Measurements from ENCODE around the gene BMP8A. TPM values are rescaled to one million over a fixed set of nuclear protein-coding genes. Genes with fewer than 3 reads are reported as not detected.
"Not testable (repeated sequence)": the region's sequence is repeated elsewhere in the genome, so short reads cannot be mapped to it uniquely, and the experiment has no call there.

BMP8A gene
- total RNA-seq, 1 experiment from 2014 or later, result 0.54 TPM

DNA sequence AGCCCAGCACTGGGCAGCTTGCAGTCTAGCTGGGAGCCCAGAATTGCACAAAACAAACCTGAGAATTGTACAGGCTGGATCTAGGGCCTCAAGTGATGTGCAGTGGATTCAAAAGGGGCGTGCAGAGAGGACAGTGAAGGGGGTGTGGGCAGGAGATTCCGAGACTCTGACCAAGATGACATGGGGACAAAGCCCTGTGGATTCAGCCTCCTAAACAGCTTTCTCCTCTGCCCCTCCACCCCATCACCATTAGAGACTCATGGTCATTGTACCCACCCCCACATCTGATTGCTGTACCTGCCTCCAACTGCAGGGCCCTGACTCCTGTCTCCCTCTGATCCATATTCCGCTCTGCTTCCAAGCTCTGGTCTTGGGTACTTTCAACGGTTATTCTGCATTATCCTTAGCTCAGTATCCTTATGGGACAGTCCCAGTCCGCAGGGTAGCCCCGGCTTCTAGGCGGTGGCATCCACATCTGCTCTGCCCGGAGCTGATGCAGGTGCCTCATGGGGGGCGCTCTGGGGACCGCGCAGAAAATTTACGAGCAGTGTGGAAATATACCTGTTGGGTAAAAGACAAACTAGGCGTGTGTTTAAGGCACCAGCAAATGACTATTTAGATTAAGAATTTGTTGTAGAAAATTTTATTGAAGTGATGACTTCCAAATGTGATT lies 1.7 kb upstream of the BMP8A start:
- CTCF ChIA-PET, result interaction anchor here (0.5 kb wide), 1 partner anchor 53 kb away, joined by 4 read pairs; no protein-coding TSS in a partner anchor
- POLR2A ChIA-PET, result no interaction called here

DNA sequence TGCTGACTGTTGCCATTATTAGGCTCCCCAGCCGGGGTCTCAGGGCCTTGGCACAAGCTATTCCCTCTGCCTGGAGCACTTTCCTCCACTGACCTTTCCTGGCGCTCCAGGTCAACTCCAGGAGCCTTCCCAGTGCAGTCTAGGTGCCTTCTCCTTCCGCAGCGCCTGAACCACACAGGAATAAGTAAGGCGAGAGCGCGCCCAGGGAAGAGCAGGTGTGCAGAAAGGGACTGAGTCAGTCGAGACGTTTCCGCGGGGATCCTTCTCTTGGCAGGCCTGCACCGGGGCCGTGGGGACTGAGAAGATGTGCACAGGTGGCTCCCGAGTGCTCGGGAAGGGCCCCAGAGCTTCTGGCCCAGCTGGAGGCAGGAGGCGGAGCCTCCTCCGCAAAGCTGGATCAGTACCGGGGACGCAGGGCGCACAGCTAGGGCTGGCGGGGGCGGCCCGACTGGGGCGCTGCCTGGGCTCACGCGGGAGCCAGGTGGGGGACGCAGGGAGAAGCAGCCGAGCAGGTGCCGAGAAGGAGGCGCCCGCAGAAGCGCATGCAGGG lies 765 bp upstream of the BMP8A start:
- H3K9me3 ChIP-seq (ENCODE audit: control insufficient read depth, insufficient read depth, low read depth, low read length), result no peaks in the 10 kb centered on the region
- H3K4me3 ChIP-seq (ENCODE audit: low read depth in 2 of 2, low read length in 2 of 2), result peak overlapping the region; percentile 47 to 50
- BruUV-seq (replicated peaks), result no TSS peak
- ChIA-PET CTCF (interaction anchor here (0.6 kb wide), 1 partner anchor 392 kb away, joined by 5 read pairs; no protein-coding TSS in a partner anchor), POLR2A (no interaction called here)
- H3K27me3 ChIP-seq (ENCODE audit: control insufficient read depth, insufficient read depth, low read length), result no peaks in the 10 kb centered on the region
- no peak for DNase-seq (ENCODE audit: low read depth, low spot score)
- ATAC-seq, result peak; percentile 38
- H3K4me1 ChIP-seq (ENCODE audit: control insufficient read depth, insufficient read depth, low read length), result peaks cover 5% of the 10 kb centered on the region
- H3K27ac ChIP-seq (ENCODE audit: low read length), result no peak overlapping the region
- TF ChIP-seq, protein P1, sequence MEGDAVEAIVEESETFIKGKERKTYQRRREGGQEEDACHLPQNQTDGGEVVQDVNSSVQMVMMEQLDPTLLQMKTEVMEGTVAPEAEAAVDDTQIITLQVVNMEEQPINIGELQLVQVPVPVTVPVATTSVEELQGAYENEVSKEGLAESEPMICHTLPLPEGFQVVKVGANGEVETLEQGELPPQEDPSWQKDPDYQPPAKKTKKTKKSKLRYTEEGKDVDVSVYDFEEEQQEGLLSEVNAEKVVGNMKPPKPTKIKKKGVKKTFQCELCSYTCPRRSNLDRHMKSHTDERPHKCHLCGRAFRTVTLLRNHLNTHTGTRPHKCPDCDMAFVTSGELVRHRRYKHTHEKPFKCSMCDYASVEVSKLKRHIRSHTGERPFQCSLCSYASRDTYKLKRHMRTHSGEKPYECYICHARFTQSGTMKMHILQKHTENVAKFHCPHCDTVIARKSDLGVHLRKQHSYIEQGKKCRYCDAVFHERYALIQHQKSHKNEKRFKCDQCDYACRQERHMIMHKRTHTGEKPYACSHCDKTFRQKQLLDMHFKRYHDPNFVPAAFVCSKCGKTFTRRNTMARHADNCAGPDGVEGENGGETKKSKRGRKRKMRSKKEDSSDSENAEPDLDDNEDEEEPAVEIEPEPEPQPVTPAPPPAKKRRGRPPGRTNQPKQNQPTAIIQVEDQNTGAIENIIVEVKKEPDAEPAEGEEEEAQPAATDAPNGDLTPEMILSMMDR (IDR thresholded peaks at IDR 0.05), result no peak
- TF ChIP-seq TCF7L2 (IDR thresholded peaks at IDR 0.05; ENCODE audit: low read depth, low read length) (no peak), SIN3A (IDR thresholded peaks at IDR 0.05; ENCODE audit: borderline replicate concordance, insufficient read depth, low read depth, low read length) (no peak), POLR2AphosphoS5 (IDR thresholded peaks at IDR 0.05; ENCODE audit: low read depth, low read length) (no peak)
- TF ChIP-seq, protein P2, sequence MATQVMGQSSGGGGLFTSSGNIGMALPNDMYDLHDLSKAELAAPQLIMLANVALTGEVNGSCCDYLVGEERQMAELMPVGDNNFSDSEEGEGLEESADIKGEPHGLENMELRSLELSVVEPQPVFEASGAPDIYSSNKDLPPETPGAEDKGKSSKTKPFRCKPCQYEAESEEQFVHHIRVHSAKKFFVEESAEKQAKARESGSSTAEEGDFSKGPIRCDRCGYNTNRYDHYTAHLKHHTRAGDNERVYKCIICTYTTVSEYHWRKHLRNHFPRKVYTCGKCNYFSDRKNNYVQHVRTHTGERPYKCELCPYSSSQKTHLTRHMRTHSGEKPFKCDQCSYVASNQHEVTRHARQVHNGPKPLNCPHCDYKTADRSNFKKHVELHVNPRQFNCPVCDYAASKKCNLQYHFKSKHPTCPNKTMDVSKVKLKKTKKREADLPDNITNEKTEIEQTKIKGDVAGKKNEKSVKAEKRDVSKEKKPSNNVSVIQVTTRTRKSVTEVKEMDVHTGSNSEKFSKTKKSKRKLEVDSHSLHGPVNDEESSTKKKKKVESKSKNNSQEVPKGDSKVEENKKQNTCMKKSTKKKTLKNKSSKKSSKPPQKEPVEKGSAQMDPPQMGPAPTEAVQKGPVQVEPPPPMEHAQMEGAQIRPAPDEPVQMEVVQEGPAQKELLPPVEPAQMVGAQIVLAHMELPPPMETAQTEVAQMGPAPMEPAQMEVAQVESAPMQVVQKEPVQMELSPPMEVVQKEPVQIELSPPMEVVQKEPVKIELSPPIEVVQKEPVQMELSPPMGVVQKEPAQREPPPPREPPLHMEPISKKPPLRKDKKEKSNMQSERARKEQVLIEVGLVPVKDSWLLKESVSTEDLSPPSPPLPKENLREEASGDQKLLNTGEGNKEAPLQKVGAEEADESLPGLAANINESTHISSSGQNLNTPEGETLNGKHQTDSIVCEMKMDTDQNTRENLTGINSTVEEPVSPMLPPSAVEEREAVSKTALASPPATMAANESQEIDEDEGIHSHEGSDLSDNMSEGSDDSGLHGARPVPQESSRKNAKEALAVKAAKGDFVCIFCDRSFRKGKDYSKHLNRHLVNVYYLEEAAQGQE (IDR thresholded peaks at IDR 0.05; ENCODE audit: insufficient read depth in 1 of 2, low read depth in 2 of 2, low read length in 1 of 2), result no peak
- intact Hi-C loops (cut with micrococcal nuclease; ENCODE audit: unreplicated experiment), result no loop called here
- peaks cover 14% of the 10 kb centered on the region for H3K36me3 ChIP-seq (ENCODE audit: control insufficient read depth, insufficient read depth, low read length)
- in situ Hi-C loops (cut with HindIII; ENCODE audit: low pct_unique_long_range_greater_than_20kb, low sequenced_read_pairs), result no loop called here

More for the DNA sequence above, 1.7 kb upstream of the BMP8A start:
- H3K9me3 ChIP-seq (ENCODE audit: control insufficient read depth, insufficient read depth, low read depth, low read length), result no peaks in the 10 kb centered on the region
- TF ChIP-seq, protein P1 (IDR thresholded peaks at IDR 0.05), result no peak
- TF ChIP-seq POLR2AphosphoS5 (IDR thresholded peaks at IDR 0.05; ENCODE audit: low read depth, low read length) (no peak; the same call in 1 of the 2 replicates), SIN3A (IDR thresholded peaks at IDR 0.05; ENCODE audit: borderline replicate concordance, insufficient read depth, low read depth, low read length) (no peak), TCF7L2 (IDR thresholded peaks at IDR 0.05; ENCODE audit: low read depth, low read length) (no peak)
- TF ChIP-seq, protein P2 (IDR thresholded peaks at IDR 0.05; ENCODE audit: insufficient read depth in 1 of 2, low read depth in 2 of 2, low read length in 1 of 2), result no peak
- in situ Hi-C loops (cut with HindIII; ENCODE audit: low pct_unique_long_range_greater_than_20kb, low sequenced_read_pairs), result no loop called here
- H3K36me3 ChIP-seq (ENCODE audit: control insufficient read depth, insufficient read depth, low read length), result peaks cover 17% of the 10 kb centered on the region
- BruUV-seq (replicated peaks), result no TSS peak
- H3K27me3 ChIP-seq (ENCODE audit: control insufficient read depth, insufficient read depth, low read length), result no peaks in the 10 kb centered on the region
- no peak overlapping the region for H3K27ac ChIP-seq (ENCODE audit: low read length)
- ATAC-seq (peak; percentile 27), DNase-seq (ENCODE audit: low read depth, low spot score) (no peak)
- intact Hi-C loops (cut with micrococcal nuclease; ENCODE audit: unreplicated experiment), result loop anchor here (5.0 kb wide), 1 partner anchor 48 kb away; no protein-coding TSS in a partner anchor
- H3K4me1 ChIP-seq (ENCODE audit: control insufficient read depth, insufficient read depth, low read length), result peaks cover 5% of the 10 kb centered on the region
- H3K4me3 ChIP-seq (ENCODE audit: low read depth in 2 of 2, low read length in 2 of 2), result no peak overlapping the region

DNA sequence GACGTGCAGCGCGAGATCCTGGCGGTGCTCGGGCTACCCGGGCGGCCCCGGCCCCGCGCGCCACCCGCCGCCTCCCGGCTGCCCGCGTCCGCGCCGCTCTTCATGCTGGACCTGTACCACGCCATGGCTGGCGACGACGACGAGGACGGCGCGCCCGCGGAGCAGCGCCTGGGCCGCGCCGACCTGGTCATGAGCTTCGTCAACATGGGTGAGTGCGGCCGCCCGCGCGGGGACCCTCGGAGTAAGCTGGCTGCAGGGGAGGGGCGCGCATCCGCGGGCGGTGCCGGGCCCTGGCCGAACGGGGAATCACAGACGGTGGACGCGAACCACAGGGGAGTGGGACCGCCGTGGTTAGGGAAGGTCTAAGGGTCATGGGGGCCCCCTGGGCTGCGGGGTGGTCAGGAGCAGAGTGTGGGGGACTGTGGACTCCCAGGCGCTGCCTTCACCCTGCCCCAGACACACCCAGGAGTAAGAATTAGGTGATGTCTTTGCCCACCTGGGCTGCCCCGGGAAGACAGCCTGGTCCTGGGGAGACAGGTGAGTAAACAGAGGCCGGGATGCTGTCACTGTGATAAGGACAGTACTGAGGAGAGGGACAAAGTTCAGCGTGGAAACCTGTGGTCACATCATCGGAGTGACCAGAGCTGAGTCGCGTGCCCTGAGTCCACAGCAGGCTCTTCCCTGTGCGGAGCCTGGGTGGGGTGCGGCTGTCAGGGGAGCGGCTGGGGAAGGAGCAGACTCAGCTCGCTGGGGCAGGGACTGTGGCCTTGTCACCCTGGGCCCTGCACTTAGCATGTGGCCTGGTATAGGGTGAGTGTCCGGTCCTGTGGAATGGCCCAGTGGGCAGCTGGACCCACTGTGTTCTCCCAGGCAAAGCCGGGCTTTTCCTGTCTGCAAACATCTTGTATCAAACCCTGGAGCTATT lies 944 bp downstream of the BMP8A start:
- H3K27ac ChIP-seq (ENCODE audit: low read length); in situ Hi-C loops (cut with HindIII; ENCODE audit: low pct_unique_long_range_greater_than_20kb, low sequenced_read_pairs); H3K27me3 ChIP-seq (ENCODE audit: control insufficient read depth, insufficient read depth, low read length); intact Hi-C loops (cut with micrococcal nuclease; ENCODE audit: unreplicated experiment); H3K4me3 ChIP-seq (ENCODE audit: low read depth in 2 of 2, low read length in 2 of 2); ATAC-seq; H3K9me3 ChIP-seq (ENCODE audit: control insufficient read depth, insufficient read depth, low read depth, low read length); BruUV-seq (replicated peaks); H3K36me3 ChIP-seq (ENCODE audit: control insufficient read depth, insufficient read depth, low read length); CTCF ChIA-PET; POLR2A ChIA-PET; DNase-seq (ENCODE audit: low read depth, low spot score); H3K4me1 ChIP-seq (ENCODE audit: control insufficient read depth, insufficient read depth, low read length): not testable (repeated sequence)

Measured in Panc1 (cell line).